HepG2 (cell line): ENCODE measurements around the gene ZCCHC24. TPM values are rescaled to one million over a fixed set of nuclear protein-coding genes. Genes with fewer than 3 reads are reported as not detected.

Source experiments
- ATAC-seq: fragments of 200-7000 bp; cut with Tn5 transposase; 3 replicates; pipeline ENCODE4 v1.9.1; 2020; ENCODE audit warnings: mild to moderate bottlenecking, moderate library complexity
- BruUV-seq: library from RNA; stranded (reverse); fragments of 400-500 nt; replicated peaks from 2 replicates; lab custom pipeline; 2021; lab: Mats Ljungman, UMichigan
- CTCF ChIA-PET: fragments of 300-600 bp; formaldehyde crosslinking; extraction: SDS; loops from one replicate; lab custom pipeline; 2021; ENCODE audit warnings: low total read pairs, inconsistent platforms, low intra/inter-chr PET ratio; lab: Yijun Ruan, JAX
- POLR2A ChIA-PET: fragments of 350-600 bp; sonication (Branson Sonifier 250); formaldehyde crosslinking; loops from one replicate; lab custom pipeline; 2020; ENCODE audit warnings: antibody characterized with exemption, inconsistent platforms; lab: Yijun Ruan, JAX
- DNase-seq: peaks from one replicate; pipeline ENCODE4 v3.0.0-alpha.2; 2015; ENCODE audit warnings: low spot score
- FAIRE-seq: peaks from 3 replicates; lab custom pipeline; 2011; peaks lifted over from hg19 to GRCh38; lab: Jason Lieb, UNC
- H2AFZ ChIP-seq: one replicate; pipeline ENCODE4 v1.6.1; 2011; ENCODE audit warnings: low read length, inconsistent platforms
- H3K27ac ChIP-seq: fragments of 300-600 bp; 3 replicates; pipeline ENCODE4 v1.8.0; 2011; ENCODE audit warnings: mixed run types, mild to moderate bottlenecking, mixed read lengths, low read length, inconsistent platforms; ENCODE audit not compliant: insufficient read depth; ENCODE audit errors: extremely low read length
- H3K27me3 ChIP-seq, 2 experiments: fragments of 200-600 bp in 1 of 2; 2 replicates in 1 of 2; 3 replicates in 1 of 2; pipeline versions ENCODE4 v1.6.0 to v1.8.0; 2011; ENCODE audit warnings: low read length in 2 of 2, mild to moderate bottlenecking in 2 of 2, moderate library complexity in 2 of 2, inconsistent platforms in 1 of 2; ENCODE audit not compliant: insufficient read depth in 2 of 2, control insufficient read depth in 1 of 2
- H3K36me3 ChIP-seq, 2 experiments: fragments of 200-600 bp in 1 of 2; replicated peaks in 1 of 2; 2 replicates in 1 of 2; 3 replicates in 1 of 2; pipeline versions ENCODE4 v1.5.1 to v1.8.0; 2011; ENCODE audit warnings: low read length in 2 of 2, inconsistent platforms in 1 of 2; ENCODE audit not compliant: insufficient read depth in 2 of 2, control insufficient read depth in 1 of 2
- H3K4me1 ChIP-seq: 2 replicates; pipeline ENCODE4 v1.5.1; 2012; ENCODE audit warnings: low read length, inconsistent platforms; ENCODE audit not compliant: insufficient read depth
- H3K4me2 ChIP-seq: 2 replicates; pipeline ENCODE4 v1.6.0; 2011; ENCODE audit warnings: low read depth, low read length, inconsistent platforms
- H3K4me3 ChIP-seq, 3 experiments: fragments of 200-600 bp in 1 of 3; sonication (generic), shearing (Covaris generic) in 1 of 3; replicated peaks in 1 of 3; 2 replicates each; pipeline ENCODE4 v1.5.1; 2011 to 2016; ENCODE audit warnings: low read length in 3 of 3, inconsistent platforms in 2 of 3, low read depth in 2 of 3, mild to moderate bottlenecking in 2 of 3, control low read depth in 1 of 3, mixed read lengths in 1 of 3; ENCODE audit not compliant: insufficient read depth in 1 of 3
- H3K79me2 ChIP-seq: one replicate; pipeline ENCODE4 v1.6.1; 2011; ENCODE audit warnings: low read length, inconsistent platforms; ENCODE audit not compliant: insufficient read depth
- H3K9ac ChIP-seq: 2 replicates; pipeline ENCODE4 v1.6.0; 2011; ENCODE audit warnings: mild to moderate bottlenecking, low read depth, low read length, inconsistent platforms; ENCODE audit not compliant: insufficient read depth
- H3K9me3 ChIP-seq: 2 replicates; pipeline ENCODE4 v1.5.1; 2012; ENCODE audit warnings: mild to moderate bottlenecking, low read length
- H4K20me1 ChIP-seq: 2 replicates; pipeline ENCODE4 v1.6.0; 2011; ENCODE audit warnings: inconsistent platforms, mild to moderate bottlenecking, low read length, moderate library complexity; ENCODE audit not compliant: insufficient read depth
- AHDC1 ChIP-seq: sonication (generic); formaldehyde crosslinking; IDR thresholded peaks from 2 replicates; pipeline ENCODE4 v1.5.1; 2020; ENCODE audit warnings: mild to moderate bottlenecking, missing genetic modification reagents, borderline replicate concordance
- AKNA ChIP-seq: sonication (generic); formaldehyde crosslinking; IDR thresholded peaks from 2 replicates; pipeline ENCODE4 v1.4.0; 2020; ENCODE audit warnings: missing genetic modification reagents, borderline replicate concordance
- ELF4 ChIP-seq: sonication (generic); formaldehyde crosslinking; IDR thresholded peaks from 2 replicates; pipeline ENCODE4 v1.5.0; 2020; ENCODE audit warnings: missing genetic modification reagents, mild to moderate bottlenecking, moderate library complexity, borderline replicate concordance
- FOXO4 ChIP-seq: sonication (generic); formaldehyde crosslinking; conservative IDR thresholded peaks from 2 replicates; pipeline ENCODE4 v1.8.1; 2023; ENCODE audit warnings: missing genetic modification reagents
- FOXP4 ChIP-seq: sonication (generic); formaldehyde crosslinking; IDR thresholded peaks from 2 replicates; pipeline ENCODE4 v1.4.0; 2020; ENCODE audit warnings: missing genetic modification reagents
- KDM3A ChIP-seq: IDR thresholded peaks from 2 replicates; pipeline ENCODE4 v1.6.1; 2018; ENCODE audit warnings: low read depth, missing compliant biosample characterization
- THYN1 ChIP-seq: sonication (generic); formaldehyde crosslinking; IDR thresholded peaks from 2 replicates; pipeline ENCODE4 v1.8.1; 2023; ENCODE audit warnings: low read depth, mild to moderate bottlenecking, moderate library complexity, missing genetic modification reagents, borderline replicate concordance
- ZNF878 ChIP-seq: sonication (generic); formaldehyde crosslinking; IDR thresholded peaks from 2 replicates; pipeline ENCODE4 v1.8.1; 2023; ENCODE audit warnings: mild to moderate bottlenecking, missing genetic modification reagents, moderate library complexity
- ZSCAN29 ChIP-seq: sonication (generic); formaldehyde crosslinking; conservative IDR thresholded peaks from 2 replicates; pipeline ENCODE4 v1.4.0; 2020; ENCODE audit warnings: mild to moderate bottlenecking, missing genetic modification reagents
- WGBS: methylation state at CpG from one replicate; pipeline ENCODE4 v1.1.6; 2017; ENCODE audit warnings: low lambda C conversion rate; 5-methylcytosine and 5-hydroxymethylcytosine counted together
- in situ Hi-C: cut with HindIII; loops from 2 replicates; pipeline ENCODE4 v1.10.0; 2017; ENCODE audit warnings: low pct_unique_long_range_greater_than_20kb; ENCODE audit not compliant: extremely low pct_ligation_motif_present
- intact Hi-C: fragments of 100-400 bp; cut with micrococcal nuclease; formaldehyde crosslinking; loops from one replicate; pipeline ENCODE4 v1.10.0; 2022; ENCODE audit not compliant: unreplicated experiment
- polyA plus RNA-seq, 8 experiments: library from polyadenylated mRNA; depleted of rRNA in 3 of 8; stranded (reverse) in 7 of 8; unstranded in 1 of 8; fragments of >200 nt; fragmentation: Illumina TruSeq in 4 of 8; extraction: Trizol in 4 of 8; gene quantifications; 2 replicates each; pipeline versions ENCODE4 v1.2.1 to v1.2.3, GENCODE V29; 2011 to 2016; ENCODE audit warnings: low read depth in 4 of 8, missing spikeins in 1 of 8, mixed read lengths in 1 of 8; ENCODE audit not compliant: insufficient read depth in 1 of 8
- total RNA-seq, 5 experiments: library from RNA; depleted of rRNA; stranded (reverse); fragments of >200 nt; fragmentation: Illumina TruSeq; extraction: Trizol; gene quantifications; 2 replicates each; pipeline ENCODE4 v1.2.3, GENCODE V29; 2016; ENCODE audit warnings: low read depth in 1 of 5

Gene ZCCHC24
- total and polyA plus RNA-seq, 2 of the 13 experiments (the other 11 are each of a cell fraction or from before 2014, with no cell fraction given) = 3.1 to 7.9 TPM

GRCh38 chr10:79492839-79493238 is 47.4 kb upstream of the ZCCHC24 start:
- no peak for TF ChIP-seq THYN1 (CRISPR knock-in tag)
- TF ChIP-seq KDM3A (CRISPR knock-in tag) = no peak
- TF ChIP-seq AHDC1 (CRISPR knock-in tag) = no peak
- TF ChIP-seq ZSCAN29 (CRISPR knock-in tag) = no peak
- TF ChIP-seq ELF4 (CRISPR knock-in tag) = no peak
- no peak for TF ChIP-seq FOXP4 (CRISPR knock-in tag)
- no peak for TF ChIP-seq ZNF878 (CRISPR knock-in tag)
- no peak for TF ChIP-seq FOXO4 (CRISPR knock-in tag)
- no peak for TF ChIP-seq AKNA (CRISPR knock-in tag)
- no peak overlapping the region for H3K4me3 ChIP-seq
- WGBS = 5% methylated on average over 3 of the region's 3 CpGs
- H3K27ac ChIP-seq = no peak overlapping the region
- no peaks in the 10 kb centered on the region for H4K20me1 ChIP-seq
- CTCF ChIA-PET = no interaction called here
- H3K4me2 ChIP-seq = no peak overlapping the region
- no peaks in the 10 kb centered on the region for H3K36me3 ChIP-seq
- no peak overlapping the region for H3K9ac ChIP-seq
- intact Hi-C loops (no loop called here), in situ Hi-C loops (no loop called here)
- no peaks in the 10 kb centered on the region for H3K9me3 ChIP-seq
- H3K4me1 ChIP-seq = no peaks in the 10 kb centered on the region
- no peaks in the 10 kb centered on the region for H3K79me2 ChIP-seq
- H3K27me3 ChIP-seq = peaks cover 1 to 61% of the 10 kb centered on the region in 2 experiments; a peak in 3 of 5 replicates
- FAIRE-seq (no peak), ATAC-seq (no peak), DNase-seq (no peak)
- BruUV-seq = no TSS peak
- H2AFZ ChIP-seq = no peak overlapping the region
- POLR2A ChIA-PET = no interaction called here
